HK-2 (cell line): ENCODE measurements around the gene MBOAT7.
A peak's percentile ranks its signal among the peaks of the same experiment; 100 is the strongest.

Source experiments
- DNase-seq: peaks from one replicate; pipeline ENCODE4 v3.0.0-alpha.2; 2018; ENCODE audit not compliant: unreplicated experiment

MBOAT7 gene

DNA sequence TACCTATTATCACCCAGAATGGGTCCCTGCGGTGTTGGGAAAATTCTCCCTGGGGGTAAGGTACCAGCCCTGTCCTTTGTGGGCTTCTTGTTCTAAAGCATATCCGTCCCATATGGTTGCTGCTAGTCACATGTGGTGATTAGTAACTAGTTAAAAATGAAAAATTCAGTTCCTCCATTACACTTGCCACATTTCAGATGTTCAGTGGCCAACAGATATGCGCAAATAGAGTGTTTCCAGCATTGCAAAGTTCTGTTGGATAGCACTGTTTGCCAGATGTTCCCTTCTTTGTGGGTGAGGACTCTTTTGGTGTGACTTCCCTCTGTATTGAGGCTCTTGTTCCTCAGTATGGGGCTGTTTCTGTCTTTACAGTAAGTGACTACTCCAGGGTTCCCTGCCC, 48.0 kb downstream of the MBOAT7 start:
- no peak for DNase-seq

DNA sequence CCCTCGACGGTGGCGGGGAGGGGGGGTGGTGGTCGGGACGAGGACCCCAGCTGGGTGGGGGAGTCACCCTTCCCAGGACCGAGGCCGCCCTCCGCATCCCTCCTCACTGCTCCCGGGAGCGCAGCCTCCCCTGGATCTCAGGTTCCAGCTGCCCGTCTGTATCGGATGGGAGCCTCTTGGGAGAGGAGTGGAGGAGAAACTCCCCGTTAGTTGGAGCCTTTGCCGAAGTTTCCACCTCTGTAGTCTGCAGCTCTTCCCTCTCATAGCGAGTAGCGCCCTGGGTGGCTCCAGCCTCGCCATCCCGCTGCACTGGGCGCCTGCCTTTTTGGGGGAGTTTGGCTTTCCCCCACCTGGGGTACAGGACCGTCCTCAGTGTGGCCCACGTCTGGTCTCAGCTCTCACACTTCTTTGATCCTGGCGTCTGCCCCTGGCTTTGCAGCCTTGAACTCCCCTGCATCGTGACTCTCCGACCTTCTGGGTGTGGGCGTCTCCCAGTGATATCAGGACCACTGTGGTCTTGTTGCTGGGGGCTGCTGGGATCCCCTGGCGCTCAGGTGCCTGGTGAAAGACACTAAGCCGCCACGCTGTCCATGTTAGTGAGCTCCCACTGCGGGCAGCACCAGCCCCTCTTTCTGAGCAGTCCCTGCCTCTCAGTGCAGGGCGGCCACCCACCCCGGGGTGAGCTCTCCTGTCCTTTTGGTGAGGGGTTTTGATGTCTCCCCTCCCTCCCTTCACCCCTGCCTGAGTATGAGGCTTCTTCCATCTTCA, 50.7 kb downstream of the MBOAT7 start:
- DNase-seq: no peak

DNA sequence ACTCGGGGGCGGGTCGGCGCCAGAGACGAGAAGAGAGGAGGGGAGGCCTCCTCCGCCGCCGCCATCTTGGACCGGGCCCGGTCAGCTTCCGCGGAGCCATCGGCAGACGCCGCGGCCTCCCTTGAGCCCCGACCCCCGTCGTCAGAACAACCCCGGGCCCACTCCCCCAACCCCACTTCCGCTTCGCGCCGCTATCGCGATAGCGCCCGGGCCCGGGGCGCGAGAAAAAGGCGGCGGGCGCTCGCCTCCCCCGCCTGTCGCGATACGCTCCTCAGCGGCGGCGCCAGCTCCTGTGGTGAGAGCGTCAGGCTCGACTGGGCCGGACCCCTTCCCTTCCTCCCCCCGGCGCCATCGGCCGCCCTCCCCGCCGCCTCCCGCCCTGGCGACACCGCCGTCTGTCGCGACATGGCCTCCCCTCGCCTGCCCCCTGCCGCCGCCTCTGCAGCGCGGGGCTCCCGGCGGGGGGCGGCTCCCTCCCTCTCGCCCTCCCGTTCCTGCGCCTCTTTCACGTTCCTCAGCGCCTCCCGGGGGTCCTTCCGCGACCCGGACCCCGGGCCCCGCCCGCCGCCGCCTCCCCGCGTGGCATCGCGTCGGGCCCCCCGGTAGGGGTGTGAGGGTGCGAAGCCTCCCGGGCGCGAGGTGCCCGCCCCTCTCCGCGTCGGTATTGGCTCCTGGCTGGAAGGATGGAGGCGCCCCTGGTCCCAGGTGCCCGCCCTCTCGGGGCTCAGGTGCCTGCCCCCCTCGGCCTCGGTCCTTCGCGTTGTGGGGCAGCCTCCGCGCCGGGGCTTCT, 51.5 kb downstream of the MBOAT7 start, which contains the start of gene CNOT3:
Gene CNOT3, plus strand, starts transcription at position 64 of the 790 bp plus-strand sequence. CDS start 5,217 bp downstream, outside the sequence.
- DNase-seq: no peak

DNA sequence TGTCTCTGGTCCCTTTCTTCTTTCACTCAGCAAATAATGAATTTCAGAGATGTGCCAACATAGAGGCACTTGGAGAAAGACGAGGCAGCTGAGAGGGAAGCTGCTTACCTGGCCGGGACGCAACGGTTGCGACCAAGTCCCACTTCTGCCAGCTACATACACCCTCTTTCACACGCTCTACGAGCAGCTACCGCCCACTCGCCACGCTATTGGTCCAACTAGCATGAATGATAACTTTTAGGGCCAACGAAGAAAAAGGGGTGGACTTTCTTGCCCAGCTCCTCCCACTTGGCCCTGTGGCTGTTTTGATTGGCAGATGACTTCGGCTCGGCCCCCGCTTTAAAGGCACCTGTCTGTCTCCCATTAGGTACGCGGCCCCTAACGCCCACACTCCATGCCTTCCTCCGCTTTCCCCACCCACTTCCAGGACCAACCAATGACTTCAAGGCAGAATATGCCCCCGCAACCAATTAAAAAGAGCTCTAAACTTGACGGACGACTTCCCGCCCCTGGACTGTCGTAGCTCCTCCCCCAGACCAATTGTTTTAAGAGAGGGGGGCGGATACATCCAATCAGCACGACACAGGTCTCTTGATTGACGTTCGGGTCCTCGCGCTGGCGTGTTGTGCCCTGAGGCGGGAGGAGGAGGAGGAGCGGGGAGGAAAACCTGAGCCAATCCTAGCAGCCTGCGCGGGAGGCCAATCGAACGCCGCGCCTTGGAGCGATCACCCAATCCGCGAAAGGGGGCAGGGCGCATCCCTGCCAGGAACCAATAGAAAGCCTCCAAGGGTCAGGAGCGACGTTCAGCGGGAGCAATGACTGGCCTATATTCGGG, 52.3 kb downstream of the MBOAT7 start:
- DNase-seq: peak; percentile 100

DNA sequence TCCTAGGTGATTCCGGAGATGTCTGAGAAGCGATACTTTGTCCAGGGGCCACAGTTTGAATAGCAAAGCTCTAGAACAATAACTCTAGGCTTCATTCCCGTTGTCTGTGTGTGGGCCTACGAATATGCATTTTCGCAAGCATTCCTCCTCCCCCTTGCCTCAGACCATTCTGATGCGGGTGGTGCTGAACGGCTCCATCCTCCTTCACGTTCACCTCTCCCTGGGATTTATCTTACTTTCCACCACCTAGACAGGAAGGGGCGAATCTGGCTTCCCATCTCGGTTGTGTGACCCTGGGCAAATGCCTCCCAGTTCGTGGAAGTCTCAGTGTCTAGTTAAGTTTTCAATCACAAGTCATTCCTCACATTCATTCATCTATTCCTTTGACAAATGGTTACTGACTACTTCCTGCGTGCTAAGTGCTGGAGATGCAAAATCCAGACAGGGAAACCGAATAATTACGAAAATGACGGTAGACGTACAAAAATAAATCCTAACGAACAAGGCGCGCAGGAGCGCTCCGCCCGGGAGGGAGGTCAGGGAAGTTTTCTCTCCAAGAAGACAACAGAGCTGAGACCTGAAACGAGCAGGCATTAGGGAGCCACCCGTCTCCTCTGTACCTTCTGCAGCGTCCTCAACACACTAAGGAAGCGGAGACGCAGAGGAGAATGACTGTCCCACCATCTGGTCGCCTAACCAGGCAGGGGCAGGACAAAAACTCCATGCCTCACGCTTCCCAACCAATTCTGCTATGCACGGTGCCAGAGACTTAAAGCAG, 53.1 kb downstream of the MBOAT7 start:
- no peak for DNase-seq

DNA sequence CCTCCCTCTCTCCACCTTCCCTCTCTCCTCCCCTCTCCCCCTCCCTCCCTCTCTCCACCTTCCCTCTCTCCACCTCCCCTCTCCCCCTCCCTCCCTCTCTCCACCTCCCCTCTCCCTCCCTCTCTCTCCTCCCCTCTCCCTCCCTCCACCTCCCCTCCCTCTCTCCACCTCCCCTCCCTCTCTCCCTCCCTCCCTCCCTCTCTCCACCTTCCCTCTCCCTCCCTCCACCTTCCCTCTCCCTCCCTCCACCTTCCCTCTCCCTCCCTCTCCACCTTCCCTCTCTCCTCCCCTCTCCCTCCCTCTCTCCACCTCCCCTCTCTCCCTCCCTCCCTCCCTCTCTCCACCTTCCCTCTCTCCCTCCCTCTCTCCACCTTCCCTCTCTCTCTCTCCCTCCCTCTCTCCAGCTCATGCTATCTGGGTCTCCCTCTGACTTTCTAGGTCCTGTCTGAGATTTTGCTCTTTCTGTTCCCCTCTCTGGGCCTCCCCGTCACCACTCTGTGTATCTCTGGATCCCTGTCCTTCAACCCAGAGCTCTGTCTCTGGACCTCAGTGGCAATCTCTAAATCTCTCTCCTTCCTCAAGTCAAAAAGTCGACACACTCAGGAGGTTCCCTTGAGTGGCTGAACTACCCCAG, 55.3 kb downstream of the MBOAT7 start:
- DNase-seq: no peak

DNA sequence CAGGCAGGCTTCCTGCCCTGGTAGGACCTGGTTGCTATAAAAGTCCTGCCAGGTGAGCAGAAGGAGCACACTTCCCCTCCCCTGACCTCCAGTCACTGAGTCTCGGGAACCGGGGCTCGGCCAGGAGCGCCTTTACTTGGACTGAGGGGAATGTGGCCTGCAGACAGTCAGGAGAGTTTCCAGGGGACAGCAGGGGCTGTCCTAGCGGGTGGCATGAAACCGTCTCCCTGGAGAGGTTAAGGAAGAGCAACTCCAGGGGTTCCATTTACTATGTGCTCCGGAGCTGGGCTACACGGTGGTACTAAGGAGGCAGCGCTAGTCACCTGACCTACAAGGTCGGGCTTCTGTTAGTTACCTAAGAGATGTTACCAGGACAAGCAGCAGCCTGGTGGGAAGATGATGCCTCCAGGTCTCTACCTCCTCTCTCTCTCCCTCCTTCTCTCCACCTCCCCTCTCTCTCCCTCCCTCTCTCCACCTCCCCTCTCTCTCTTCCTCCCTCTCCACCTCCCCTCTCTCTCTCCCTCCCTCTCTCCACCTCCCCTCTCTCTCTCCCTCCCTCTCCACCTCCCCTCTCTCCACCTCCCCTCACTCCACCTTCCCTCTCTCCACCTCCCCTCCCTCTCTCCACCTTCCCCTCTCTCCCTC, 55.9 kb downstream of the MBOAT7 start:
- no peak for DNase-seq

DNA sequence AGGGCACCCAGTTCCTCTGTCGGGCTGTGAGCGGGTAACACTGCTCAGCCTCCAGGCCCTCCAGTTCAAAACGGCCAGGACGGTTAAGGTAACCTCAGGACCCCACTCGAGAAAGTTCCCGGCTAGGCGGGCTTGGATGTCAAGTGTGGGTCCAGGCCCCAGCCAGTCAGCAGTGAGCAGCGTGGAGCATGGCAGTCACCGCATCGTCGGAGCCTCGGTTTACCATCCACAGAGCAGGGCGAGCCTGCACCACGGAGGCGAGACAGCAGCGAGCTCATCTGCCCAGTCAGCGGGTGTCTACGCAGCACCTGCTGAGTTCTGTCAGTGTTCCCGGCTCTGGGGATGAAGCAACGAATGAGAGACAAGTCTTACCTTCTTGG, 59.8 kb downstream of the MBOAT7 start:
- DNase-seq: no peak

DNA sequence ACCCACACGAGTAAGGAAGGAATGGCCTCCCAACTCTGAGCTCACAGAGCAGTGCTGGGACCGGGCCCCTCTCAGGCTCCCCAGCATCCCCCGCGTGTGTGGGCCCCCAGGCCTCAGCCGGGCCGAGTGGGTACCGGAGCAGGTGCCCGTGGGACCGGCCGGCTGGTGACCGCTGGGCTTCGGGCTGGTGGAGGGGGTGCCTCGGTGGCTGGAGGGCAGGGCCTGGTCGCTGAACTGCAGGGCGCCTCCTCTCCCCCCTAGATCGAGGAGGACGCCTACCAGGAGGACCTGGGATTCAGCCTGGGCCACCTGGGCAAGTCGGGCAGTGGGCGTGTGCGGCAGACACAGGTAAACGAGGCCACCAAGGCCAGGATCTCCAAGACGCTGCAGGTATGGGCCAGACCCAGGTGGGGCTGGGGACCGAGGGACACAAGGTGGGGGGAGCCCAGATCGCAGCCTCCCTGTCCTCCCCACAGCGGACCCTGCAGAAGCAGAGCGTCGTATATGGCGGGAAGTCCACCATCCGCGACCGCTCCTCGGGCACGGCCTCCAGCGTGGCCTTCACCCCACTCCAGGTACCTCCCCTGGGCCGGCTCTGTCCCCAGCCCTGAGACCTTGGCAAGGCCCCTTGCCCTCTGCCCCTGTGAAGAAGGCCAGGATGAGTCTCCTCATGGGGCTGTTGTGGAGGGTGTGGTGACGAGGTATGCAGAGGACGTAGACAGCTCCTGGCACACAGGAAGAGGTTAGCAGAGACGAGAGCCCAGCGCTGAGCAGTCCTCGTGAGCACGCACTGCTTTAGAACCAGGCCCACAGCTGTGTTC, 60.4 kb downstream of the MBOAT7 start:
- no peak for DNase-seq

DNA sequence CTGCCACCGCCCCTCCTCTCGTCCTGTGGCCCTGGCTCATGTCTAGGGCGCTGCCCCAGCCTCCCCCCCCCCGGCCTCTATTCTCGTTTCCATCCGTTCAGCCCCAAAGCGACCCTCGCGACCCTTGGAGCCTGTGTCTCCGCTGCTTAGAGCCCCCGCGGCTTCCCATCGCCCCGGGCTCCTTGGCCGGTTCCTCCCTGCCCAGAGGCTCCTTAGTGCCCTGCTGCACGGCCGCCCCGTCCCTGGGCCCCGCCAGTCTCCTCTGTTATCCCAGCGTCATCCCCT, 61.0 kb downstream of the MBOAT7 start:
- no peak for DNase-seq

DNA sequence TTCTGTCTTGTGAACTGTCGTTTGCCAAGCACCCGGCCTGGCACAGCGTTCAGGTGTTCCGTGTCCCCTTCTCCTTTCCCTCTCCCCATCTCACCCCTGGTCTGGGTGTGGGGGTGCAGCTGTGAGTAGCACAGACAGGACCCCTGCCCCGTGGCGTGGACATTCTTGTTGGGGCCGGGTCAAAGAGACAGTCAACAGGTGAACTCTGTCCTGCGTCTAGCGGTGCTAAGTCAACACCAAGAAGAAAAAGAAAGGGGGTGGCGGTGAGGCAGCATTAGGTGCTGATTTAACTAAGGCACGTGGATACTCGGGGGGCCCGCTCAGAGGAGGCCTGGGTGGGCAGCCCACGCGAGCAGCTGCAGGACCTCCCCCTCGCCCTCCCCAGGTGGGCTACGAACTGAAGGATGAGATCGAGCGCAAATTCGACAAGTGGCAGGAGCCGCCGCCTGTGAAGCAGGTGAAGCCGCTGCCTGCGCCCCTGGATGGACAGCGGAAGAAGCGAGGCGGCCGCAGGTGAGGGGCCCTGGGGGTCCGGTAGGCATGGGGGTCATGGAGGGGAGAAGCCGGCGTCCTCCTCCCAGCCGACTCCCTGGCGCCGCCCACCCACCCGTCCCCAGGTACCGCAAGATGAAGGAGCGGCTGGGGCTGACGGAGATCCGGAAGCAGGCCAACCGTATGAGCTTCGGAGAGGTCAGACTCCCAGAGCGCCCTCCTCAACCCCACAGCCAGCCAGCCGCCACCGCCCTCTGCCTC, 61.5 kb downstream of the MBOAT7 start:
- DNase-seq: no peak

DNA sequence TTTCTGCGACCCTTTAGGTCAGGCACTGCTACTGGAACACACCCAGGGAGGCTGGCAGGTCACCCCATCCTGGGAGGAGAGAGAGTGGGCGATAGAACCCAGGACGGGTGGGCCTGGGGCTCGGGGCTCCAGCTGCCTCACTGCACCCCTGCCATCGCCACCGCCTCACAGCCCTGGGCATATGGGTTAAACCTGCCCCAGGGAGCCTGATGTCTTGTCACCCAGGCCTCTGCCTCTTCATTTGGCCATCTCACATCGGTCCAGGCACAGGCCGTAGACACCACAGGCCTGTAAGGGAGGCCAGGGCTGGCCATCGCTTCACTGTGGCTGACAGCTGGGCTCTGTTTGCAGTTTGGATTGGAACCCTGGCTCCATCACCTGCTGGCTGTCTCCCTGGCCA, 63.7 kb downstream of the MBOAT7 start:
- DNase-seq: no peak

DNA sequence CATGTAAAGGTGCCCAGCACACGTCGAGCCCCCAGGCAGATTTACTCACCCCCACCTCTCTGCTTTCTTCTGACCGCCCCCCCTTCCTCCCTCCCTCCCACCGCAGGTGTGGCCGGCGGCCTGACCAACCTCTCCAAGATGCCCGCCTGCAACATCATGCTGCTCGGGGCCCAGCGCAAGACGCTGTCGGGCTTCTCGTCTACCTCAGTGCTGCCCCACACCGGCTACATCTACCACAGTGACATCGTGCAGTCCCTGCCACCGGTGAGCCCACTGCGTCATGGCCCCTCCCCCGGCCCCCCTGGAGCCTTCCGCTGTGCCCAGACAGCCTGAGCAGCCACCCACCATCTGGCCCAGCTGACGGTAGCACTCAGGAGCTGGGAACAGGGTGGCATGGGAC, 65.0 kb downstream of the MBOAT7 start:
- no peak for DNase-seq

DNA sequence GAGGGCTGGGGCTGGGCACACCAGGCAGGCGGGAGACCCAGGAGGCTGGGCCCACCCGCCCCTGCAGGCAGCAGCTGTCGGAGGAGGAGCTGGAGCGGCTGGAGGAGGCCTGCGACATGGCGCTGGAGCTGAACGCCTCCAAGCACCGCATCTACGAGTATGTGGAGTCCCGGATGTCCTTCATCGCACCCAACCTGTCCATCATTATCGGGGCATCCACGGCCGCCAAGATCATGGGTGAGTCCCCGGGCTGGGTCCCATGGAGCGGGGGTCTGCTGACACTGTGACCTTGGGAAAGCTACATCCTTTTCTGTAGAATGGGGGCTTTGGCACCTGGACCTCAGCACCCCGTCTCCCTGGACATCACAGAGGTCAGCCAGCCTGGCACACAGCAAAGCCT, 65.7 kb downstream of the MBOAT7 start:
- DNase-seq: no peak
